T-cell (primary cell): ENCODE measurements around the gene SPHK2. TPM values are rescaled to one million over a fixed set of nuclear protein-coding genes. Genes with fewer than 3 reads are reported as not detected.

ENCODE experiments used
- ATAC-seq, 4 experiments: fragments of 200-7000 bp in 3 of 4; fragments of 150-1000 bp in 1 of 4; cut with Tn5 transposase; replicated peaks in 1 of 4; 1 replicate in 3 of 4; 2 replicates in 1 of 4; pipeline ENCODE4 v1.10.0; 2021; ENCODE audit warnings: moderate library complexity in 3 of 4, mild to moderate bottlenecking in 2 of 4, moderate number of reproducible peaks in 1 of 4
- CTCF ChIA-PET, 2 donors: fragments of 300-600 bp; sonication (Branson Sonifier 250); formaldehyde crosslinking; loops; one replicate each; lab custom pipeline; 2022; ENCODE audit warnings: antibody characterized with exemption in 2 of 2; lab: Charles Lee
- POLR2A ChIA-PET, 2 donors: fragments of 300-600 bp; sonication (Branson Sonifier 250); formaldehyde crosslinking; loops; one replicate each; lab custom pipeline; 2022; ENCODE audit warnings: antibody characterized with exemption in 2 of 2; lab: Charles Lee
- DNase-seq, 35 experiments: peaks; one replicate each; pipeline versions ENCODE4 v3.0.0 to v3.0.0-alpha.2; 2013 to 2023
- H3K27ac ChIP-seq: one replicate; pipeline ENCODE4 v1.5.1; 2013; ENCODE audit warnings: low read length
- H3K27me3 ChIP-seq, 2 experiments: replicated peaks in 1 of 2; 1 replicate in 1 of 2; 2 replicates in 1 of 2; pipeline versions ENCODE4 v1.6.1 to v1.7.0; 2013; ENCODE audit warnings: low read length in 1 of 2, mixed read lengths in 1 of 2; ENCODE audit not compliant: control insufficient read depth in 2 of 2, insufficient read depth in 2 of 2; ENCODE audit errors: extremely low read depth in 1 of 2
- H3K36me3 ChIP-seq, 2 donors: 1 replicate in 1 of 2; 2 replicates in 1 of 2; pipeline versions ENCODE4 v1.6.1 to v1.7.0; 2013; ENCODE audit warnings: low read length in 1 of 2; ENCODE audit not compliant: control insufficient read depth in 2 of 2, insufficient read depth in 1 of 2; ENCODE audit errors: extremely low read depth in 1 of 2
- H3K4me1 ChIP-seq, 2 experiments: 1 replicate in 1 of 2; 2 replicates in 1 of 2; pipeline versions ENCODE4 v1.6.1 to v1.7.0; 2013; ENCODE audit warnings: low read length in 2 of 2, mixed read lengths in 1 of 2; ENCODE audit not compliant: insufficient read depth in 2 of 2, control insufficient read depth in 1 of 2; ENCODE audit errors: extremely low read depth in 1 of 2
- H3K4me3 ChIP-seq, 2 donors: 1 replicate in 1 of 2; 2 replicates in 1 of 2; pipeline versions ENCODE4 v1.5.1 to v1.7.0; 2013; ENCODE audit warnings: mild to moderate bottlenecking in 2 of 2, low read length in 1 of 2, moderate library complexity in 1 of 2; ENCODE audit not compliant: control insufficient read depth in 1 of 2; ENCODE audit errors: extremely low read depth in 1 of 2
- H3K9me3 ChIP-seq: 2 replicates; pipeline ENCODE4 v1.7.0; 2013
- H3K27ac Mint-ChIP-seq, 2 donors: one replicate each; pipeline ENCODE4 v1.8.0; 2020 to 2021; ENCODE audit warnings: mild to moderate bottlenecking in 2 of 2, mixed read lengths in 2 of 2
- H3K27me3 Mint-ChIP-seq, 2 donors: one replicate each; pipeline ENCODE4 v1.8.0; 2021 to 2022; ENCODE audit warnings: mixed read lengths in 2 of 2
- H3K36me3 Mint-ChIP-seq: one replicate; pipeline ENCODE4 v1.8.0; 2021; ENCODE audit warnings: mixed read lengths
- H3K4me1 Mint-ChIP-seq, 3 donors: one replicate each; pipeline ENCODE4 v1.8.0; 2020 to 2022; ENCODE audit warnings: mixed read lengths in 3 of 3, mild to moderate bottlenecking in 1 of 3
- H3K4me3 Mint-ChIP-seq, 3 donors: one replicate each; pipeline ENCODE4 v1.8.0; 2020 to 2022; ENCODE audit warnings: mild to moderate bottlenecking in 3 of 3, mixed read lengths in 3 of 3, moderate library complexity in 3 of 3
- H3K9me3 Mint-ChIP-seq, 3 donors: one replicate each; pipeline ENCODE4 v1.8.0; 2020 to 2022; ENCODE audit warnings: mixed read lengths in 3 of 3
- WGBS: methylation state at CpG from one replicate; pipeline ENCODE4 v1.1.5; 2013; ENCODE audit warnings: missing lambda C conversion rate; ENCODE audit not compliant: insufficient coverage; 5-methylcytosine and 5-hydroxymethylcytosine counted together
- total RNA-seq, 35 experiments: library from RNA in 6 of 35; stranded (reverse) in 6 of 35; fragments of 120-200 nt in 1 of 35; gene quantifications; one replicate each; pipeline versions ENCODE4 v1.2.1 to v1.2.4 and lab custom pipeline; 2013 to 2026

Gene SPHK2
- total RNA-seq, 5 donors from 2014 or later (not counting 1 experiment from before 2014, with no cell fraction given), result 18.0 to 37.0 (median 31.8) TPM

- Mint-ChIP-seq H3K36me3 (no peaks in the 10 kb centered on the region), H3K4me3 (no peak overlapping the region), H3K27me3 (no peaks in the 10 kb centered on the region), H3K27ac (peak overlapping the region; percentile 34 to 69), H3K9me3 (no peaks in the 10 kb centered on the region), H3K4me1 (peaks cover 4 to 7% (median 5%) of the 10 kb centered on the region in 3 donors)
- CTCF ChIA-PET, result interaction anchor here in 1 of 2 donors (0.6 to 1.4 kb wide), 9 partner anchors 15 to 236 kb away, joined by 3 to 11 read pairs (median 5); no protein-coding TSS in a partner anchor
- Histone ChIP-seq H3K4me3 (no peak overlapping the region), H3K27ac (no peak overlapping the region), H3K36me3 (no peaks in the 10 kb centered on the region), H3K27me3 (no peaks in the 10 kb centered on the region), H3K4me1 (peaks cover 0 to 10% of the 10 kb centered on the region in 2 experiments), H3K9me3 (no peaks in the 10 kb centered on the region)
- POLR2A ChIA-PET, result no interaction called here
- ATAC-seq (peak; percentile 76 to 89 (median 83)), DNase-seq (peak in 26 of 35 experiments; percentile 30 to 73 (median 49))
- WGBS, result 50% methylated on average over 1 of the region's 9 CpGs
Measured at GRCh38 chr19:48608798-48609263, 10.5 kb upstream of the SPHK2 start.

GRCh38 chr19:48609571-48610108 is 9.7 kb upstream of the SPHK2 start:
- peaks cover 0 to under 1% of the 10 kb centered on the region in 2 donors for H3K36me3 ChIP-seq
- DNase-seq (no peak), ATAC-seq (no peak)
- no peaks in the 10 kb centered on the region for H3K27me3 ChIP-seq
- no peaks in the 10 kb centered on the region for H3K9me3 Mint-ChIP-seq
- H3K4me3 ChIP-seq, result no peak overlapping the region
- POLR2A ChIA-PET, result no interaction called here
- H3K9me3 ChIP-seq, result no peaks in the 10 kb centered on the region
- H3K4me1 Mint-ChIP-seq, result peaks cover 4 to 7% (median 5%) of the 10 kb centered on the region in 3 donors
- 96% methylated on average over 16 of the region's 20 CpGs for WGBS
- H3K27ac ChIP-seq, result no peak overlapping the region
- H3K27ac Mint-ChIP-seq, result no peak overlapping the region
- CTCF ChIA-PET, result interaction anchor here (0.7 to 1.4 kb wide), 4 partner anchors 25 to 1067 kb away, joined by 3 to 11 read pairs (median 5); no protein-coding TSS in a partner anchor
- no peak overlapping the region for H3K4me3 Mint-ChIP-seq
- H3K36me3 Mint-ChIP-seq, result no peaks in the 10 kb centered on the region
- H3K4me1 ChIP-seq, result peaks cover 0 to 10% of the 10 kb centered on the region in 2 experiments
- no peaks in the 10 kb centered on the region for H3K27me3 Mint-ChIP-seq

- H3K36me3 Mint-ChIP-seq, result peaks cover 13% of the 10 kb centered on the region
- no peaks in the 10 kb centered on the region for H3K27me3 Mint-ChIP-seq
- no peak for ATAC-seq
- no peaks in the 10 kb centered on the region for H3K27me3 ChIP-seq
- no peaks in the 10 kb centered on the region for H3K9me3 Mint-ChIP-seq
- H3K36me3 ChIP-seq, result peaks cover 18 to 22% of the 10 kb centered on the region in 2 donors
- no peak for DNase-seq
- POLR2A ChIA-PET, result interaction anchor here in 1 of 2 donors (0.6 kb wide), 1 partner anchor 324 kb away, joined by 7 read pairs; no protein-coding TSS in a partner anchor
- H3K27ac ChIP-seq, result no peak overlapping the region
- CTCF ChIA-PET, result no interaction called here
- WGBS, result 90% methylated on average over 13 of the region's 14 CpGs
- H3K27ac Mint-ChIP-seq, result no peak overlapping the region
- H3K4me1 Mint-ChIP-seq, result peaks cover 8 to 15% (median 12%) of the 10 kb centered on the region in 3 donors
- H3K4me1 ChIP-seq, result peaks cover 0 to 27% of the 10 kb centered on the region in 2 experiments
- no peaks in the 10 kb centered on the region for H3K9me3 ChIP-seq
- H3K4me3 ChIP-seq, result no peak overlapping the region
- H3K4me3 Mint-ChIP-seq, result no peak overlapping the region
Measured at GRCh38 chr19:48611872-48612271, 7.4 kb upstream of the SPHK2 start.

- Histone ChIP-seq H3K27me3 (no peaks in the 10 kb centered on the region), H3K36me3 (peaks cover 21 to 31% of the 10 kb centered on the region in 2 donors), H3K4me1 (peaks cover 11 to 41% of the 10 kb centered on the region in 2 experiments), H3K9me3 (no peaks in the 10 kb centered on the region), H3K4me3 (no peak overlapping the region), H3K27ac (no peak overlapping the region)
- peaks cover 22 to 27% (median 25%) of the 10 kb centered on the region in 3 donors for H3K4me1 Mint-ChIP-seq
- H3K27me3 Mint-ChIP-seq, result no peaks in the 10 kb centered on the region
- WGBS, result 91% methylated on average over 31 of the region's 39 CpGs
- no peak for DNase-seq
- CTCF ChIA-PET, result interaction anchor here in 1 of 2 donors (0.7 kb wide), 1 partner anchor 143 kb away, joined by 4 read pairs; no protein-coding TSS in a partner anchor
- H3K36me3 Mint-ChIP-seq, result peaks cover 15% of the 10 kb centered on the region
- peak in 1 of 4 experiments; percentile 4 for ATAC-seq
- POLR2A ChIA-PET, result no interaction called here
- H3K4me3 Mint-ChIP-seq, result no peak overlapping the region
- no peaks in the 10 kb centered on the region for H3K9me3 Mint-ChIP-seq
- peak overlapping the region in 1 of 2 donors; percentile 48 for H3K27ac Mint-ChIP-seq
Measured at GRCh38 chr19:48613024-48613851, 6.1 kb upstream of the SPHK2 start.

- Mint-ChIP-seq H3K4me3 (no peak overlapping the region), H3K36me3 (peaks cover 19% of the 10 kb centered on the region), H3K27me3 (no peaks in the 10 kb centered on the region), H3K27ac (peak overlapping the region; percentile 31 to 48), H3K9me3 (no peaks in the 10 kb centered on the region), H3K4me1 (peaks cover 24 to 30% (median 27%) of the 10 kb centered on the region in 3 donors)
- Histone ChIP-seq H3K27ac (no peak overlapping the region), H3K4me3 (no peak overlapping the region), H3K9me3 (no peaks in the 10 kb centered on the region), H3K27me3 (peaks cover 0 to 2% of the 10 kb centered on the region in 2 experiments), H3K4me1 (peaks cover 13 to 39% of the 10 kb centered on the region in 2 experiments), H3K36me3 (peaks cover 21 to 31% of the 10 kb centered on the region in 2 donors)
- DNase-seq (no peak), ATAC-seq (no peak)
- ChIA-PET POLR2A (no interaction called here), CTCF (no interaction called here)
- WGBS, result 91% methylated on average over 13 of the region's 13 CpGs
Measured at GRCh38 chr19:48613852-48614435, 5.4 kb upstream of the SPHK2 start.
